ENCODE results near the gene COX14. TPM values are rescaled to one million over a fixed set of nuclear protein-coding genes. Genes with fewer than 3 reads are reported as not detected.
"Not testable (repeated sequence)": the region's sequence is repeated elsewhere in the genome, so short reads cannot be mapped to it uniquely, and the experiment has no call there.

COX14 gene
- total RNA-seq, 1 donor: 47.4 TPM

DNA sequence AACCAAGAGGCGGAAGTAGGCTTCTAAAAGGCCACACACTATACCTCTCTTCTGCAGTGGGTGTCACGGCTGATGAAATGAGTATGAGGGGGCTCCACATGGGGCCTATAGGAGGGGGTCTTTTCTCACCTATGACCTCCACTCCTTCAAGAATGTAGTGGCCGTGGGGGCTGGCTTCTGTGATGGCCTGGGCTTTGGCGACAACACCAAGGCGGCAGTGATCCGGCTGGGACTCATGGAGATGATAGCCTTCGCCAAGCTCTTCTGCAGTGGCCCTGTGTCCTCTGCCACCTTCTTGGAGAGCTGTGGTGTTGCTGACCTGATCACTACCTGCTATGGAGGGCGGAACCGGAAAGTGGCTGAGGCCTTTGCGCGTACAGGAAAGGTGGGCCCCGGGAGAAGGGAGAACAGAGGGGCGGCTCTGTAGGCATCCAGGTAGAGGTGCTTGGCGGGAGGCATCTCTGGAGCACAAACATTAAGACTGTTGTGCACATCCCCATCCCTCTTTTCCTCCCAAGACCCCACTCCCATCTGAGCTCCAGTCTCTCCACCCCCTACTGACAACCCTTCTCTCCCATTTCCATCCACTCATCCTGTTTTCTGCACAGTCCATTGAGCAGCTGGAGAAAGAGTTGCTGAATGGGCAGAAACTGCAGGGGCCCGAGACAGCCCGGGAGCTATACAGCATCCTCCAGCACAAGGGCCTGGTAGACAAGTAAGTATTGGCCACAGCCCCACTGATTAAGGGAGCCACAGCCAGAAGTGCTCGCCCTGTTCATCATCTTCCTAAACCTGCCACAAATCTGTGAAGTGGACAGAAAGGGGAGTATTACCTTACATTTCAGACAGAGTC, 4.4 kb upstream of the COX14 start:
- DNase-seq (ENCODE audit: low read depth in 2 of 3, low spot score in 2 of 3): no peak

GRCh38 chr12:50109319-50109718, 2.7 kb upstream of the COX14 start:
- DNase-seq (ENCODE audit: low read depth in 2 of 3, low spot score in 2 of 3): no peak

DNA sequence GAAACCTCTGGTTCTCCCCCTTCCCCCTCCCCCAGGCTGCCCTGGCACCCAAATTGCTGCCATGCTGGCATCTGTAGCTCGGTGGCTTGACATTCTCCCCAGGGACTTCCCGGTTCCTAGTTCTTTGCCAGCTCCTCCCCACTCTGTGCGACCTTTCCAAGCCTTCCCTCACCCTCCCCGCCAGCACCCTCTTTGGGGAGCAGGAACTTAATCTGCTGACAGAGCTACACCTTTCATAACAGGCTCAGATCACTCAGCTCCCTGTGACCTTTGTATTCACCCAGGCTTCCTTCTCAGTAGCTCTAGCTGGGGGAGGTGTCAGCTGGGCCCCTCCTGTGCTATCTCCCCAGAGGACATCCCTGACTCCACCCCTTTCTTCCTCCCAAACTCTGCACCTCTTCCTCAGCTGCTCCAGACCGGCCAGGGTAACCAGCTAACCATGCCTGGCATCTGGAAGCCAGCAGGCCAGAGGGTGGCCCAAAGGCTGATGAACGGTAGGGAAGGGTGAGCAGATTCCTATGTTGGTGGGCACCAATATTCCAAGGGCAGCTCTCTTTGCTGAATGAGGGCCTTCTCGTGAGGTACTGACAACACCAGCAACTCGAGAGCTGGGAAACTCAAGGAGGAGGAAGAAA, 1.8 kb upstream of the COX14 start:
- no peak for DNase-seq (ENCODE audit: low read depth in 2 of 3, low spot score in 2 of 3)

DNA sequence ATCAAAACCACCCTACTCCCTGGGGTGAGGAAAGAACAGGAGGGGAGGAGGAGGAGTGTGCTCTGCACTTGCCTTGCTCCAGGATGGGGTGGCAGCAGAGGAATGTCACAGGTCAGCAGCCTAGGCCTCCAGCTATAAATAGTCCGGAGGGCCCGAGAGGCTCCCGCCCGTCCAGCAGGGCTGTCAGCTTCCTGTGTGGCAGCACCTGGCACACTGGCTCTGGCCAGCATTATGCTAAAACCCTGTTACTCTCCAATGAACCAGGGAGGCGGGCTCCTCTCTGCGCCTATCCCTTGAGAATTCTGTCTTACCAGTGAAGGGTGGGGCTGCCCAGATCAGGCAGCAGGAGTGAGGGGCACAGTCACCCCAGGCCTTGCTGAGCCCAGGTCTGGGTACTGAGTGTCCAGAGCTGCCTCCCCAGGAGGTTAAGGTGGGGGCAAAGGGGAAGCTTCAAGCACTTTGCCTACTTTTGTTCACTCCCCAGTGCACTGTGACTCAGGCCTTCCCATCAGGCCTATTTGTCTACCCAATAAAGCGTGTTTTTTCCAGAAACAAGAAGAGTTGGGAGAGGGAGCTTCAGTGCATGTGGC, 1.2 kb upstream of the COX14 start:
- peak in 1 of 3 donors; percentile 6 for DNase-seq (ENCODE audit: low read depth in 2 of 3, low spot score in 2 of 3)

DNA sequence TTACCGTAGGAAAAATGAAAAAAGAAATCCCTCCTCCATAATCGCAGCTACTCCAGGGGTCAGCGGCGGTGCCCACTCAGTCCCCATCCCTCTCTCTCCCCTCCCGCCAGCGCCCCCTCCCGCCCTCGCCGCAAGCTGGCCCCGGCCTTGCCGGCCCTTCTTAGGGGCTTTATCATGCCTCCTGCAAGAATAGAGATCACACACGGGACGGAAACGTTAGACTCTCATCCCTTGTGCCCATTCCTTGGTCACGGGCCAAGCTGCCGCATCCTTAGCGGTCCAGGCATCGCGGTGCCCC, 692 bp upstream of the COX14 start:
- no peak for DNase-seq (ENCODE audit: low read depth in 2 of 3, low spot score in 2 of 3)

DNA sequence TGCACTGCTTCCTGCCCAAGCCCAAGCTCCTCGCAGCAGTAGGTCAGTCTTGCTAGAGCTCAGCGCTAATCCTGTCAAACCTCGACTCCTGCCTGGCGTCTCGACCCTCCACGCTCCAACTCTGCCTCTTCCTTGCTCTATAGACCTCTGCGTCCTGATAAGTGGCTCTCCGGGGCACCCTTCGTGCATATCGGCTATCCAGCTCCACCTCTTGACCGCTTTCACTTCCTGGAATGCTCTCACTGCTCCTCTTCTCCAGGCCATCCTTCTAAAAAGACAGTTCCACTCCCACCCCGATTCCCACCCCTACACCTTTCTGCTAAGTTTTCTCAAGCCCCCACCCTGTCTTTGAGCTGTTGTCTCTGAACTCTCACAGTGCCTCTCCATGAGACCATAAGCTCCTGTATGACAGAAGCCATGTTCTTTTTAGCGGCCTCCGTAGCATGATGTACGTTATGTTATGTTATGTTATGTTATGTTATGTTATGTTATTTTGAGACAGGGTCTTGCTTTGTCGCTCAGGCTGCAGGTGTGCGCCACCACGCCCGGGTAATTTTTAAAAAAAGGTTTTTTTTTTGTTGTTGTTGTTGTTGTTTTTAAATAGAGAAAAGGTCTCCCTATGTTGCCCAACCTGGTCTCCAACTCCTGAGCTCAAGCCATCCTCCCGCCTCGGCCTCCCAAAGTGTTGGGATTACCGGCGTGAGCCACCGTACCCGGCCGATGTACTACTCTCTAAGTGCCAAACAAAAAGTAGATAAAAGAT, 601 bp downstream of the COX14 start:
- no peak for DNase-seq (ENCODE audit: low read depth in 2 of 3, low spot score in 2 of 3)

DNA sequence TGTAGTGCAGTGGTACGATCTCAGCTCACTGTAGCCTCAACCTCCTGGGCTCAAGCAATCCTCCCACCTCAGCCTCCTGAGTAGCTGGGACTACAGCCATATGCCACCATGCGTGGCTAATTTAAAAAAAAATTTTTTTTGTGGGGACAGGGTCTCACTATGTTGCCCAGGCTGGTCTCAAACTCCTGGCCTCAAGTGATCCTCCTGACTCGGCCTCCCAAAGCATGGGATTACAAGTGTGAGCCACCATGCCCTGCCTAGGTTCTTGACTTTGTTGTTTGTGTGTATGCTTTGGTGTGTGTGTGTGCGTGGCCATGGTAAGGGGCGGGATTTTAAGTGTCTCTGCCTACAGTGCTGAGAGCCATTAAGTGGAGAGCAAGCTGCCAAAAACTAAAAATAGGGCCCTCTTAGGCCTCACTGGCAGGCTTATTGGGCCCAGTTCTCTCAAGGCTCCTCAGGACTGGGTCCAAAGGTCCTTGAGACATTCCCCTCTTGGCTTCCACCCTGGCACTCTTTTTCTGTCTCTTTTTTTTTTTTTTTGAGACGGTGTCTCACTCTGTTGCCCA, 5.1 kb downstream of the COX14 start:
- no peak for DNase-seq (ENCODE audit: low read depth in 2 of 3, low spot score in 2 of 3)

DNA sequence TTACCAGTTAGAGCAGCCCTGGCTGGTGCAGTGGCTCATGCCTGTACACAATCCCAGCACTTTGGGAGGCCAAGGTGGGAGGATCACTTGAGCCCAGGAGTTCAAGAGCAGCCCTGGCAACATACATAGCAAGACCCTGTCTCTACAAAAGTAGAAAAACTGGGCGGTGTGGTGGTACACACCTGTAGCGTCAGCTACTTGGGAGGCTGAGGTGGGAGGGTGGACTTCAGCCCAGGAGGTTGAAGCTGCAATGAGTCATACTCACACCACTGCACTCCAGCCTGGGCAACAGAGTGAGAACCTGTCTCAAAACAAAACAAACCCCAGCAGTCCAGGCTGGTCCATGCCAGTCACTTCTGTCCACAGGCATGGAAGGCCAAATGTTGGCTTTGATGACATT, 7.4 kb downstream of the COX14 start:
- DNase-seq (ENCODE audit: low read depth in 2 of 3, low spot score in 2 of 3): no peak

GRCh38 chr12:50120521-50120920, 8.5 kb downstream of the COX14 start:
- DNase-seq (ENCODE audit: low read depth in 2 of 3, low spot score in 2 of 3): no peak

GRCh38 chr12:50120953-50121352, 8.9 kb downstream of the COX14 start:
- no peak for DNase-seq (ENCODE audit: low read depth in 2 of 3, low spot score in 2 of 3)

DNA sequence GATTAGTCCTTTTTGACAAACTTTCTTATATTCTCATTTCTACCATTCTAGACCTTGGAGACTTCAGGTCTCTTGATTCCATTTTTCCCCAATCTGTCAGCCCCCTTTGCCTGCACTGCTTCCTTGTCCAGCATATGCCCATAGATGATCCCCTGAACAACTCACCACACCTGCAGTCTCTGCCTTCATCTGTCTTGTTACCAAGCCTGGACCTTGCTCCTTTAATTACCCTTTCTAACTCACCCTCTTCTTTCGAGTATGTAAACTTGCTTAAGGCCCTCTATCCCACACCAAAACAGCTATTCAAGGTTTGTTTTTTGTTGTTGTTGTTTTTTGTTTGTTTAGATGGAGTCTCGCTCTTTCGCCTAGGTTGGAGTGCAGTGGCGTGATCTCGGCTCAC, 9.6 kb downstream of the COX14 start:
- no peak for DNase-seq (ENCODE audit: low read depth in 2 of 3, low spot score in 2 of 3)

DNA sequence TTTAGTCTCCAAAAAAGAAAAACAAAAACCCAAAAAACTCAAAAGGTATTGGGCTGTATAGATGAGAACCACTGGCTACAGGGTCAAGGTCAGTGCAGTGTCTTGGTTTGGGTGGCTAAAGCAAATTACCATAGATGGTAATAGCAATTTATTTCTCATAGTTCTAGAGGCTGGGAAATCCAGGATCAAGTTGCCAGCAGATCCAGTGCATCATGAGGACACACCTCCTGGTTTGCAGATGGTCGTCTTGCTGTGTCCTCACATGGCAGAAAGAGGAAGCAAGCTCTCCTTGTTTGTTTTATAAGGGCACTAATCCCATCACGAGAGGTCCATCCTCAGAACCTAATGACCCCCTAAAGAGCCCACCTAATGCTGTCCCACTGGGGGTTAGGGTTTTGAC, 11.2 kb downstream of the COX14 start:
- DNase-seq (ENCODE audit: low read depth in 2 of 3, low spot score in 2 of 3): no peak

DNA sequence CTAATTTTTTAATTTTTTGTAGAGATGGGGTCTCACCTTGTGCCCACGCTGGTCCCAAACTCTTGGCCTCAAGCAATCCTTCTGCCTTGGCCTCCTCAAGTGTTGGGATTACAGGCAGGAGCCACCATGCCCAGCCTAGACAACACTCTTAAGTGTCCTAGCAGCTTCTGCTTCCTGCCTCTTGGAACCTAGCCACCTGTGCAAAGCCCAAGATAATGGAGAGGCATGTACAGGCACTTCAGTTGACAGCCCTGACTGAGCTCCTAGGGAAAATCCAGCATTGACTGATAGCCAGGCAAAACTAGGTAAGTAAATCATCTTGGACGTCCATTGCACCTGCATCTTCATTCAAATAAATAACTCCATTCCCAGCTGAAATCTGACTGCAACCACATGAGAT, 15.5 kb downstream of the COX14 start:
- DNase-seq (ENCODE audit: low read depth in 2 of 3, low spot score in 2 of 3): no peak

DNA sequence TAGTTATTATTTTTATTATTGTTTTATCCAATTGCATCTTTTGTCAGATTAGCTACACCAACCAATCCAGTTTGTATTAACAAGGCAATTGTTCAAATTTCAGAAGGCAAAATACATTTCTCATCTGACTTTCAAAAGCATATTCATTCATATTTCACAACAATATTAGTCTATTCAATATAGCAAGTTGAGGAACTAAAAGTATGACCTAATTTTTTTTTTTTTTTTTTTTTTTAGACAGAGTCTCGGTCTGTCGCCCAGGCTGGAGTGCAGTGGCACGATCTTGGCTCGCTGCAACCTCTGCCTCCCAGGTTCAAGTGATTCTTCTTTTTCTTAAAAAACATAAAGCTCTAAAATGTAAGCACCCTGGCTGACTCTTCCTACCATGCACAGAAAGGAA, 17.3 kb downstream of the COX14 start:
- no peak for DNase-seq (ENCODE audit: low read depth in 2 of 3, low spot score in 2 of 3)

GRCh38 chr12:50132505-50133135, 20.6 kb downstream of the COX14 start:
- DNase-seq (ENCODE audit: low read depth in 2 of 3, low spot score in 2 of 3): peak in 2 of 3 donors; percentile 22 to 66

GRCh38 chr12:50142993-50143392, 31.0 kb downstream of the COX14 start:
- no peak for DNase-seq (ENCODE audit: low read depth in 2 of 3, low spot score in 2 of 3)

DNA sequence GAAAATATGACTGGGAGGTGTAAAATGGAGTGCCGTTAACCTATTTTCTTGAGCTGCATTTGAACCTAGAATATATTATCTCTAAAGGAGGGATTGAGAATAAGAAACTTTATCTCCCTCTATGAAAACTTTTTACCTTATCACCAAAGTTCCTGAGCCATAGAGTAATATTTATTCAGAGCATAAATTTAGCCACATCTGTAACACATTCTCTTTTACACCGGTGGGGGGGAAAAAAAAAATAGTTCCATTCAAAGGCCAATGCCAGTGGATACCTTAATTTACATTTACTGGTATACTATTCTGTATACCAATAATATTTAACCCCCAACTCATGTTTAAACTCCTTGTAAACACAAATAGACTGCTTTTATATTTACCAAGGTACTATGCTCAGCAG, 33.4 kb downstream of the COX14 start:
- DNase-seq (ENCODE audit: low read depth in 2 of 3, low spot score in 2 of 3): no peak

DNA sequence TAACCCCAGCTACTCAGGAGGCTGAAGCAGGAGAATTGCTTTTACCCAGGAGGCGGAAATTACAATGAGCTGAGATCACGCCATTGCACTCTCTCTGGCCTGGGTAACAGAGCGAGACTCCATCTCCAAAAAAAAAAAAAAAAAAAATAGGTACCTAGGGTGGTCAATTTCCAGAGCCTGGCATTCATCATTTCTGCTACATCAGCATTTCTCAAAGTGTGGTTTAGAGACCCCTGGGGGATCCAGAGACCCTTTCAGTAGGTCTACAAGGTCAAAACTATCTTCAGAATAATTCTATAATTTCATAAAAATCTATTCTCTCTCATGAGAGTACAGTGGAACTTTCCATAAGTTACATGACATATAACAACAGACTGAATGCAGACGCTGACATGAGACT, 35.2 kb downstream of the COX14 start:
- no peak for DNase-seq (ENCODE audit: low read depth in 2 of 3, low spot score in 2 of 3)

GRCh38 chr12:50148011-50148410, 36.0 kb downstream of the COX14 start:
- DNase-seq (ENCODE audit: low read depth in 2 of 3, low spot score in 2 of 3): not testable (repeated sequence)

DNA sequence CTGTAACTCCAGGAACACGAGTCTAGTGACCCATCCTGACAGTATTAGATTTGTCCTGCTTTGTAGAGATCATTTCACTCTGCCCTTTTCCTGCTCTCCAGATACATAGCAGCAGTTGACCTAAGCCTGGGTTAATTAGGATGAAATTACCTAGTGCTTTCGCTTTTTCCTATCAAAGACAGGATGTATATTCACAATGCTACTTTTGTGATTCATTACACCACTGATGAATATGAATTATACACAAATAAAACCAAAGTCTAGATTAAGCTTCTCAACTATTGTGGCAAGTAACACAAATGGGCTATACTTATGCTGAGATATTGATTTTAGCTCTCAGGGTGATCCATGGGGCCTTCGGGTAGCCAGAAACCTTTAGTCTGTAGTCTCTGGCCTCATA, 37.3 kb downstream of the COX14 start:
- DNase-seq (ENCODE audit: low read depth in 2 of 3, low spot score in 2 of 3): no peak
